D721Med (cell line): ENCODE data around the gene BCAS3.

Experiments used
- DNase-seq: peaks from one replicate; pipeline ENCODE4 v3.0.0; 2011; ENCODE audit warnings: low spot score; ENCODE audit not compliant: insufficient read length
- FAIRE-seq: peaks from 2 replicates; lab custom pipeline; 2011; peaks lifted over from hg19 to GRCh38; lab: Jason Lieb, UNC
- TF ChIP-seq, protein P1 (sequence below): IDR thresholded peaks from 2 replicates; pipeline ENCODE4 v1.5.1; 2012; ENCODE audit warnings: mild to moderate bottlenecking, control low read depth; ENCODE audit not compliant: insufficient read depth; ENCODE audit errors: missing control alignments

The BCAS3 gene

DNA sequence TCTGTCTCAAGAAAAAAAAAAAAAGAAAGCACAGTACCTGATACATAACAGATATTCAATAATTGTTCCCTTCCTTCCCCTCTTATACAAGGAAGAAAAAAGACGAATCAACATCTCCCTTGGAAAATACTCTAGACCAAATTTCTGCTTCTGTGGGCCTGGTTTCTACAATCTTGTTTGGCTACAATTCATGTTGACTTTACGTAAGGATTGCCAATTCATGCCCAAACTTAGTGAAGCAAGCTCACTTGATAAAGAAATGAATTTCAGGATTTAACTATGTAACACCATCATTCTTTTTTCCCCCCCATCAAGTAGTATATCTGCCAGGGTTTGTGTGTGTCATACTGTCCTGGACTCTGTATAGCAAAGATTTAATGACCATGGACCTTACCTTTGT is 587.7 kb downstream of the BCAS3 start:
- DNase-seq (no peak), FAIRE-seq (no peak)
- TF ChIP-seq, protein P1, sequence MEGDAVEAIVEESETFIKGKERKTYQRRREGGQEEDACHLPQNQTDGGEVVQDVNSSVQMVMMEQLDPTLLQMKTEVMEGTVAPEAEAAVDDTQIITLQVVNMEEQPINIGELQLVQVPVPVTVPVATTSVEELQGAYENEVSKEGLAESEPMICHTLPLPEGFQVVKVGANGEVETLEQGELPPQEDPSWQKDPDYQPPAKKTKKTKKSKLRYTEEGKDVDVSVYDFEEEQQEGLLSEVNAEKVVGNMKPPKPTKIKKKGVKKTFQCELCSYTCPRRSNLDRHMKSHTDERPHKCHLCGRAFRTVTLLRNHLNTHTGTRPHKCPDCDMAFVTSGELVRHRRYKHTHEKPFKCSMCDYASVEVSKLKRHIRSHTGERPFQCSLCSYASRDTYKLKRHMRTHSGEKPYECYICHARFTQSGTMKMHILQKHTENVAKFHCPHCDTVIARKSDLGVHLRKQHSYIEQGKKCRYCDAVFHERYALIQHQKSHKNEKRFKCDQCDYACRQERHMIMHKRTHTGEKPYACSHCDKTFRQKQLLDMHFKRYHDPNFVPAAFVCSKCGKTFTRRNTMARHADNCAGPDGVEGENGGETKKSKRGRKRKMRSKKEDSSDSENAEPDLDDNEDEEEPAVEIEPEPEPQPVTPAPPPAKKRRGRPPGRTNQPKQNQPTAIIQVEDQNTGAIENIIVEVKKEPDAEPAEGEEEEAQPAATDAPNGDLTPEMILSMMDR = no peak

DNA sequence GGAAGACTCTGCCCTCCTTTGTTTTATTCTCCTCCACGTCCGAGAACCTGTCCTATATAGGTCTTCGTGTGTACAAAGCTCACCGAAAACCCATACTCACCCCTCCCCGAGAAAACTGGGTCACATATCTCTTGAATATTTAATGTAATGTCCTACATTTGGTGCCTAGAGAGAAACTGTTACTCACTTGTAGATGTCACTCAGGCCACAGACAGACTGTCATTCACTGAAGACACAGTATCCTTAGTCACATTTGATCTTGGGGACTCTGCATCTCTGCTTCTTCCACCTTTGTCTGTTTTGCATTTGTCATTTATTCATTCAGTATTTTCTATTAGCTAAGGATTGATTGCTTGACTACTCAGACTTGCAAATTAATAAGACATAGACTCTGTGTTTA is 590.2 kb downstream of the BCAS3 start:
- TF ChIP-seq, protein P1 = no peak
- no peak for DNase-seq
- FAIRE-seq = no peak

DNA sequence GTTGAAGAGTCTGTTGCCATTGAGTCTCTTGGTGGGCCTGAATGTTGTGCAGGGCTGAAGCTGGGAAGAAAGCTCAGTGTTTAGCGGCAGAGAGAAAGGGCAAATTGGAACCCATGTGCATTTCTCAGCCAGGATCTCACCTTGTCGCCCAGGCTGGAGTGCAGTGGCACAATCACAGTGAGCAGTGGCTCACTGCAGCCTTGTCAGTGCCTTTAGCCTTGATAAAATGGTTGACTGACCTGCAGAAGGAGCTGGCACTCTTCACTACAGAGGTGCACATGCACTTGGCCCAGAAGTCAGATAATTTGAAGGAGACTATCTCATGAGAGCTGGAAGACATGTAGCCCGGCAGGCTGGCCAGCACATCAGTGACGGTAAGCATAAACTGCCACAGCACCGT is 597.7 kb downstream of the BCAS3 start:
- DNase-seq (no peak), FAIRE-seq (no peak)
- TF ChIP-seq, protein P1 = no peak

DNA sequence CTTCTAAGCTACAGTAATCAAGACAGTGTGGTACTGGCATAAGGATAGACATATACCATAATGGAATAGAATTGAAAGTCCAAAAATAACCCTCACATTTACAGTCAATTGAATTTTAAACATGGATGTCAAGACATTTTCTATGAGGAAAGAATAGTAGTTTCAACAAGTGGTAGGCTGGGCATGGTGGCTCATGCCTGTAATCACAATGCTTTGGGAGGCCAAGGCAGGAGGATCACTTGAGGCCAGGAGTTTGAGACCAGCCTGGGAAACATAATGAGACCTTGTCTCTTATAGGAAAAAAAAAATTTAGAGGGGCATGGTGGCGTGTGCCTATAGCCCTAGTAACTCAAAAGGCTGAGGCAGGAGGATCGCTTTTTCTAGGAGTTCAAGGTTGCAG is 599.2 kb downstream of the BCAS3 start:
- FAIRE-seq (no peak), DNase-seq (no peak)
- TF ChIP-seq, protein P1 = no peak

DNA sequence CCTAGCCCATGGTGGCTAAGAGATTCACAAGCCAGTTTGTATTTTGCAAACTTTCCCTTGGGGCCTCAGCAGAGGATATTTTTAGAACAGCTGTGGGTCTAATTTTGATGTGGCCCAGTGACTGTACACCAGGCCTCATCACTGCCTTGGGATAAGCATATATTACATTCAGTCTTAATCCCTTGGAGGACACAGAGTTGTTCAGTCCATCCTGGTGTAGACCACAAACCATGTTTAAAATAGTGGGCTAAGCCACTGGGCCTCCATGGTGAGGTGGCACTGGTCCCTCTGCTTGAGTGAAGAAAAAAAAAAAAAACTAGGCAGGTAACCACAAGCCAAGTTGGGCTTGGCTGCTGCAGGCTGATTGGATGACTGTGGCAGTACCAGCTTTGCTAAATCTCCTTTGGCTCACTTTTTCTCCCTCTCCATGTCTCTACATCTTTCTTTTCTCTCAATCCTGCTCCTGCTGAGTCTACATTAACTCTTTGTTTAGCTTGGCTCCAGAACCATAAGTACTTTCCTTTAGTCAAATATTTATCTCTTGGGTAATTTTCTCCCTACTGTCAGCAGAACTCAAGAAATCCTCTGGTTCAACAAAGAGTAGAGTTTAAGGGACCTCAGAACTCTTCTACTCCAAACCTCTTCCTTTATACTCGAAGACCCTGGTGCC is 602.0 kb downstream of the BCAS3 start:
- FAIRE-seq (no peak), DNase-seq (no peak)
- TF ChIP-seq, protein P1 = no peak

DNA sequence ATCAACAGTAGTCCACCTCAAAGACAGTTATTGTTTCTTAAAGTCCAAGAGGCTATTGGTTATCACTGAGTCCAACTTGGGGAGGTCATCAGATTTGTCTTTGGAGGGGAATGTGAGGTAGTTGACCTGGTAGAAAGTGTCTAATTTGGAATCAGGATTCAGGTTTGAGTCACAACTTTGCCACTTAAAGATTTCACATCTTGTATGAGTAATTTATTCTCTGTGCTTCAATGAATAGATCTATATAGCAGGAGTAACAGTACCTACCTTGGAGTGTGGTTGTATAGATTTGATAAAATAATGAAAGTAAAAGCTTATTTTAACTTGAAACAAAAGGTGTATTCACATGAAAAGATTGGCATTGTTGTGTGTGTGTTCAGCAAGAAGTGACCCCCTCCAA is 602.7 kb downstream of the BCAS3 start:
- FAIRE-seq (no peak), DNase-seq (no peak)
- TF ChIP-seq, protein P1 = no peak

DNA sequence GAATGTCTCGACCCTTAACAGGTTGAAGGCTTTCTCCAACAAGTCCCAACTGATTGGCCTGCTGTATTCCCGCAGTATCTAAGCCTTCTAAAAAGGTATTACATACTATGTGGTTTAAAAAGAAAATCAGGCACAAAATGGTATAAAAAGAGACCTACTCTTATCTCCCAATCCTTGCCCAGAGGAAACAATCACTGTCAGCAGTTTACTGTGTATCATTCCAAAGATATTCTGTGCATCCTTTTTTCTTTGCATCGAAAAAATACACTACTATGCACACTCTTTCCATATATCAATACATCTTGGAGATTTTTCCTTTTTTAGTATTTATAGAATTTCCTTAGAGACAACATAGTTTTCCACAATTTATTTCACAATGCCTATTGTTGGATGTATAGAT is 603.2 kb downstream of the BCAS3 start:
- FAIRE-seq = no peak
- TF ChIP-seq, protein P1 = no peak
- no peak for DNase-seq
